Panc1 (cell line): ENCODE measurements around the gene NUDT3. TPM values are rescaled to one million over a fixed set of nuclear protein-coding genes. Genes with fewer than 3 reads are reported as not detected.

Experiments
- ATAC-seq: fragments of 200-7000 bp; cut with Tn5 transposase; 2 replicates; pipeline ENCODE4 v1.9.1; 2020; ENCODE audit warnings: mild to moderate bottlenecking, moderate library complexity
- BruUV-seq: library from RNA; stranded (reverse); fragments of 400-500 nt; replicated peaks from 2 replicates; lab custom pipeline; 2021; lab: Mats Ljungman, UMichigan
- CTCF ChIA-PET: fragments of 300-600 bp; sonication (Branson Sonifier 250); formaldehyde crosslinking; loops from one replicate; lab custom pipeline; 2022; ENCODE audit warnings: antibody characterized with exemption; lab: Charles Lee
- POLR2A ChIA-PET: fragments of 300-600 bp; sonication (Branson Sonifier 250); formaldehyde crosslinking; loops from one replicate; lab custom pipeline; 2022; ENCODE audit warnings: antibody characterized with exemption; lab: Charles Lee
- DNase-seq: peaks from one replicate; pipeline ENCODE4 v3.0.0-alpha.2; 2010; ENCODE audit warnings: low read depth, low spot score
- H3K27ac ChIP-seq: 2 replicates; pipeline ENCODE4 v1.5.1; 2011; ENCODE audit warnings: mild to moderate bottlenecking, low read length, inconsistent platforms
- H3K27me3 ChIP-seq: fragments of 200-500 bp; sonication (Bioruptor generic); 2 replicates; pipeline ENCODE4 v1.6.0; 2014; ENCODE audit warnings: low read length, inconsistent platforms; ENCODE audit not compliant: control insufficient read depth, insufficient read depth
- H3K36me3 ChIP-seq: fragments of 200-500 bp; sonication (Bioruptor generic); 2 replicates; pipeline ENCODE4 v1.5.1; 2014; ENCODE audit warnings: inconsistent platforms, mild to moderate bottlenecking, low read length, moderate library complexity; ENCODE audit not compliant: control insufficient read depth, insufficient read depth
- H3K4me1 ChIP-seq: 2 replicates; pipeline ENCODE4 v1.5.1; 2011; ENCODE audit warnings: inconsistent platforms, mild to moderate bottlenecking, low read length, moderate library complexity; ENCODE audit not compliant: control insufficient read depth, insufficient read depth
- H3K4me3 ChIP-seq, 2 experiments: 2 replicates each; pipeline ENCODE4 v1.5.1; 2011 to 2012; ENCODE audit warnings: low read depth in 2 of 2, low read length in 2 of 2, mild to moderate bottlenecking in 2 of 2, inconsistent platforms in 1 of 2, moderate library complexity in 1 of 2
- H3K9me3 ChIP-seq: fragments of 200-500 bp; sonication (Bioruptor generic); 2 replicates; pipeline ENCODE4 v1.5.1; 2014; ENCODE audit warnings: low read depth, mild to moderate bottlenecking, inconsistent platforms, low read length, moderate library complexity; ENCODE audit not compliant: control insufficient read depth, insufficient read depth
- POLR2AphosphoS5 ChIP-seq: IDR thresholded peaks from 2 replicates; pipeline ENCODE4 v1.6.1; 2012; ENCODE audit warnings: mild to moderate bottlenecking, low read depth, low read length, moderate library complexity
- SIN3A ChIP-seq: IDR thresholded peaks from 2 replicates; pipeline ENCODE4 v1.6.1; 2012; ENCODE audit warnings: low read depth, mild to moderate bottlenecking, low read length, moderate library complexity, borderline replicate concordance; ENCODE audit not compliant: insufficient read depth
- TCF7L2 ChIP-seq: IDR thresholded peaks from 2 replicates; pipeline ENCODE4 v1.6.1; 2011; ENCODE audit warnings: mild to moderate bottlenecking, low read depth, low read length, inconsistent platforms
- in situ Hi-C: cut with HindIII; loops from 2 replicates; pipeline ENCODE4 v1.10.0; 2016; ENCODE audit warnings: low sequenced_read_pairs, low pct_unique_long_range_greater_than_20kb
- intact Hi-C: fragments of 100-400 bp; cut with micrococcal nuclease; formaldehyde crosslinking; loops from one replicate; pipeline ENCODE4 v1.10.0; 2022; ENCODE audit not compliant: unreplicated experiment
- total RNA-seq: library from RNA; stranded (reverse); gene quantifications from one replicate; pipeline ENCODE4 v1.2.1, GENCODE V29; 2021; ENCODE audit not compliant: unreplicated experiment
- TF ChIP-seq, protein P1 (sequence below): fragments of 450-650 bp; IDR thresholded peaks from 2 replicates; pipeline ENCODE4 v1.5.1; 2017; ENCODE audit warnings: mild to moderate bottlenecking
- TF ChIP-seq, protein P2 (sequence below), 2 experiments: IDR thresholded peaks; 2 replicates each; pipeline ENCODE4 v1.6.1; 2011 to 2012; ENCODE audit warnings: low read depth in 2 of 2, control low read depth in 1 of 2, low read length in 1 of 2, mild to moderate bottlenecking in 1 of 2, moderate library complexity in 1 of 2; ENCODE audit not compliant: insufficient read depth in 1 of 2

The NUDT3 gene
- total RNA-seq, 1 experiment from 2014 or later, result 25.9 TPM

DNA sequence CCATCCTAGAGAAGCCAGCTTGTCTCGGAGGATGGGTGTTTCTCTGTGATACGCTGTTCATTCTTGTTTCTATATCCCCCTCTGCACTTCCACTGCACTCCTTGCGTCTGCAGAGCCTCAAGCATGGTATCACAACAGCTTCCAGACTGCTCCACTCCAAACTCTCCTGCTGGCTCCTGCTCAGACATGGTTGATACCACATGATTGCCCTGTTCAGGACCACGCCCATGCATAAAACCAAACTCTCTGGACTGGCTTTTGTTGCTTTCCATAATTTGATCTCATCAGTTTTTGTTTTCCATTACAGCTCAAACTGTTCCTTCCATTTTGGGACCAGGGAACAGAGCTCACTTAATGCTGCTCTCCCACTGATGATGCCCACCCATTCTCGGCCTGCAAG is 113.6 kb downstream of the NUDT3 start:
- Histone ChIP-seq H3K27ac (no peak overlapping the region), H3K4me3 (no peak overlapping the region), H3K27me3 (no peaks in the 10 kb centered on the region), H3K4me1 (no peaks in the 10 kb centered on the region), H3K36me3 (no peaks in the 10 kb centered on the region), H3K9me3 (no peaks in the 10 kb centered on the region)
- BruUV-seq, result no TSS peak
- DNase-seq (no peak), ATAC-seq (no peak)
- CTCF ChIA-PET, result no interaction called here
- in situ Hi-C loops (no loop called here), intact Hi-C loops (no loop called here)
- POLR2A ChIA-PET, result no interaction called here
- no peak for TF ChIP-seq TCF7L2
- TF ChIP-seq, protein P1, sequence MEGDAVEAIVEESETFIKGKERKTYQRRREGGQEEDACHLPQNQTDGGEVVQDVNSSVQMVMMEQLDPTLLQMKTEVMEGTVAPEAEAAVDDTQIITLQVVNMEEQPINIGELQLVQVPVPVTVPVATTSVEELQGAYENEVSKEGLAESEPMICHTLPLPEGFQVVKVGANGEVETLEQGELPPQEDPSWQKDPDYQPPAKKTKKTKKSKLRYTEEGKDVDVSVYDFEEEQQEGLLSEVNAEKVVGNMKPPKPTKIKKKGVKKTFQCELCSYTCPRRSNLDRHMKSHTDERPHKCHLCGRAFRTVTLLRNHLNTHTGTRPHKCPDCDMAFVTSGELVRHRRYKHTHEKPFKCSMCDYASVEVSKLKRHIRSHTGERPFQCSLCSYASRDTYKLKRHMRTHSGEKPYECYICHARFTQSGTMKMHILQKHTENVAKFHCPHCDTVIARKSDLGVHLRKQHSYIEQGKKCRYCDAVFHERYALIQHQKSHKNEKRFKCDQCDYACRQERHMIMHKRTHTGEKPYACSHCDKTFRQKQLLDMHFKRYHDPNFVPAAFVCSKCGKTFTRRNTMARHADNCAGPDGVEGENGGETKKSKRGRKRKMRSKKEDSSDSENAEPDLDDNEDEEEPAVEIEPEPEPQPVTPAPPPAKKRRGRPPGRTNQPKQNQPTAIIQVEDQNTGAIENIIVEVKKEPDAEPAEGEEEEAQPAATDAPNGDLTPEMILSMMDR, result no peak
- no peak for TF ChIP-seq POLR2AphosphoS5
- no peak for TF ChIP-seq SIN3A

DNA sequence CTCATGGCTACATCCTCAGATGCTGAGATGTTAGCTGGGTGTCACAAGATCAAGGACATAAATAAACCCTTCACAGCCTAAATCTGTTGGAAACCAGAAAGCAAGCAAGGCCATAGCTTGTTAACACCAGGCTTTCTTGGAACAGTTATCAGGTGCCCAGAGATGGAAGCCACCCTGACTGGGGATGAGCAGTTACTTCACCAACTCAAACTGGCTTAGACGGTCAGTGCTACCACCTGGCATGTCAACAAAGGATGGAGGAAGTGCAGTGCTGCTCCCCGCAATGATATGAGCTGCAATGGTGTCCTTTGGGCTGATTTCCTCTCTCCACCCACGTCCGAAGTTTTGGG is 114.7 kb downstream of the NUDT3 start:
- intact Hi-C loops (no loop called here), in situ Hi-C loops (no loop called here)
- POLR2A ChIA-PET, result interaction anchor here (1.2 kb wide), 1 partner anchor 18 kb away, joined by 3 read pairs; no protein-coding TSS in a partner anchor
- CTCF ChIA-PET, result no interaction called here
- ATAC-seq (no peak), DNase-seq (no peak)
- Histone ChIP-seq H3K27me3 (no peaks in the 10 kb centered on the region), H3K9me3 (no peaks in the 10 kb centered on the region), H3K27ac (no peak overlapping the region), H3K36me3 (no peaks in the 10 kb centered on the region), H3K4me3 (no peak overlapping the region), H3K4me1 (no peaks in the 10 kb centered on the region)
- no TSS peak for BruUV-seq
- no peak for TF ChIP-seq POLR2AphosphoS5
- TF ChIP-seq SIN3A, result no peak
- no peak for TF ChIP-seq TCF7L2
- TF ChIP-seq, protein P2, sequence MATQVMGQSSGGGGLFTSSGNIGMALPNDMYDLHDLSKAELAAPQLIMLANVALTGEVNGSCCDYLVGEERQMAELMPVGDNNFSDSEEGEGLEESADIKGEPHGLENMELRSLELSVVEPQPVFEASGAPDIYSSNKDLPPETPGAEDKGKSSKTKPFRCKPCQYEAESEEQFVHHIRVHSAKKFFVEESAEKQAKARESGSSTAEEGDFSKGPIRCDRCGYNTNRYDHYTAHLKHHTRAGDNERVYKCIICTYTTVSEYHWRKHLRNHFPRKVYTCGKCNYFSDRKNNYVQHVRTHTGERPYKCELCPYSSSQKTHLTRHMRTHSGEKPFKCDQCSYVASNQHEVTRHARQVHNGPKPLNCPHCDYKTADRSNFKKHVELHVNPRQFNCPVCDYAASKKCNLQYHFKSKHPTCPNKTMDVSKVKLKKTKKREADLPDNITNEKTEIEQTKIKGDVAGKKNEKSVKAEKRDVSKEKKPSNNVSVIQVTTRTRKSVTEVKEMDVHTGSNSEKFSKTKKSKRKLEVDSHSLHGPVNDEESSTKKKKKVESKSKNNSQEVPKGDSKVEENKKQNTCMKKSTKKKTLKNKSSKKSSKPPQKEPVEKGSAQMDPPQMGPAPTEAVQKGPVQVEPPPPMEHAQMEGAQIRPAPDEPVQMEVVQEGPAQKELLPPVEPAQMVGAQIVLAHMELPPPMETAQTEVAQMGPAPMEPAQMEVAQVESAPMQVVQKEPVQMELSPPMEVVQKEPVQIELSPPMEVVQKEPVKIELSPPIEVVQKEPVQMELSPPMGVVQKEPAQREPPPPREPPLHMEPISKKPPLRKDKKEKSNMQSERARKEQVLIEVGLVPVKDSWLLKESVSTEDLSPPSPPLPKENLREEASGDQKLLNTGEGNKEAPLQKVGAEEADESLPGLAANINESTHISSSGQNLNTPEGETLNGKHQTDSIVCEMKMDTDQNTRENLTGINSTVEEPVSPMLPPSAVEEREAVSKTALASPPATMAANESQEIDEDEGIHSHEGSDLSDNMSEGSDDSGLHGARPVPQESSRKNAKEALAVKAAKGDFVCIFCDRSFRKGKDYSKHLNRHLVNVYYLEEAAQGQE (IDR thresholded peaks at IDR 0.05; ENCODE audit: insufficient read depth in 1 of 2, low read depth in 2 of 2, low read length in 1 of 2), result no peak
- TF ChIP-seq, protein P1, result no peak
